K562 (cell line): ENCODE measurements around the gene CRKL. TPM values are rescaled to one million over a fixed set of nuclear protein-coding genes. Genes with fewer than 3 reads are reported as not detected.

ENCODE experiments used
- CREBBP ChIP-seq: IDR thresholded peaks from one replicate; pipeline ENCODE4 v1.6.1; 2012; ENCODE audit warnings: low read depth, mild to moderate bottlenecking, control low read depth, inconsistent platforms, low read length
- CTBP1 ChIP-seq: fragments of 450-650 bp; IDR thresholded peaks from 2 replicates; pipeline ENCODE4 v1.6.1; 2016; ENCODE audit warnings: borderline replicate concordance
- EGR1 ChIP-seq: fragments of 450-650 bp; conservative IDR thresholded peaks from 2 replicates; pipeline ENCODE4 v1.6.1; 2017; ENCODE audit warnings: mild to moderate bottlenecking
- EWSR1 ChIP-seq: fragments of 450-650 bp; IDR thresholded peaks from 2 replicates; pipeline ENCODE4 v1.6.1; 2018; ENCODE audit warnings: borderline replicate concordance, mild to moderate bottlenecking, low read depth, moderate library complexity; ENCODE audit not compliant: partially characterized antibody
- GATAD2A ChIP-seq: fragments of 450-650 bp; IDR thresholded peaks from 2 replicates; pipeline ENCODE4 v1.6.1; 2017
- GTF2F1 ChIP-seq: IDR thresholded peaks from 2 replicates; pipeline ENCODE4 v1.6.1; 2011; ENCODE audit warnings: low read depth, low read length, improper control_type of control experiment
- KAT7 ChIP-seq: sonication (generic); formaldehyde crosslinking; IDR thresholded peaks from 2 replicates; pipeline ENCODE4 v1.8.0; 2022; ENCODE audit warnings: missing genetic modification reagents, mild to moderate bottlenecking, borderline replicate concordance
- OTX1 ChIP-seq: fragments of 450-650 bp; formaldehyde crosslinking; IDR thresholded peaks from 2 replicates; pipeline ENCODE4 v1.4.0; 2022; ENCODE audit warnings: mild to moderate bottlenecking
- PHB2 ChIP-seq: fragments of 450-650 bp; IDR thresholded peaks from 2 replicates; pipeline ENCODE4 v1.6.1; 2017; ENCODE audit warnings: low read depth
- POLR3A ChIP-seq: IDR thresholded peaks from 2 replicates; pipeline ENCODE4 v1.6.1; 2011; ENCODE audit warnings: borderline replicate concordance, mild to moderate bottlenecking, moderate library complexity; ENCODE audit not compliant: insufficient read length, insufficient read depth; ENCODE audit errors: extremely low read depth
- RCOR1 ChIP-seq, 2 experiments: IDR thresholded peaks; 2 replicates each; pipeline ENCODE4 v1.6.1; 2012; ENCODE audit warnings: low read depth in 2 of 2, low read length in 2 of 2, borderline replicate concordance in 1 of 2, improper control_type of control experiment in 1 of 2
- SOX6 ChIP-seq: fragments of 450-650 bp; IDR thresholded peaks from 2 replicates; pipeline ENCODE4 v1.6.1; 2014; ENCODE audit warnings: mild to moderate bottlenecking
- TAF7 ChIP-seq: fragments of 450-650 bp; IDR thresholded peaks from 2 replicates; pipeline ENCODE4 v1.6.1; 2016; ENCODE audit warnings: missing genetic modification characterization, missing compliant biosample characterization
- TBL1XR1 ChIP-seq, 2 experiments: IDR thresholded peaks; 2 replicates each; pipeline ENCODE4 v1.6.1; 2012; ENCODE audit warnings: improper control_type of control experiment in 2 of 2, low read length in 2 of 2, mild to moderate bottlenecking in 1 of 2
- TCFL5 ChIP-seq: fragments of 250-450 bp; sonication (Bioruptor Pico); conservative IDR thresholded peaks from 2 replicates; pipeline ENCODE4 v1.6.1; 2021; ENCODE audit warnings: mild to moderate bottlenecking, moderate library complexity, matching md5 sums
- TGIF2 ChIP-seq: sonication (generic); formaldehyde crosslinking; IDR thresholded peaks from 2 replicates; pipeline ENCODE4 v1.8.1; 2022; ENCODE audit warnings: mild to moderate bottlenecking, missing genetic modification reagents, moderate library complexity
- YBX1 ChIP-seq: fragments of 450-650 bp; IDR thresholded peaks from 2 replicates; pipeline ENCODE4 v1.7.1; 2016; ENCODE audit warnings: mild to moderate bottlenecking
- ZBTB5 ChIP-seq: fragments of 450-650 bp; IDR thresholded peaks from 2 replicates; pipeline ENCODE4 v1.6.1; 2017; ENCODE audit warnings: antibody characterized with exemption
- ZNF212 ChIP-seq: fragments of 450-650 bp; formaldehyde crosslinking; IDR thresholded peaks from 2 replicates; pipeline ENCODE4 v1.4.0; 2020; ENCODE audit warnings: mild to moderate bottlenecking
- ZNF445 ChIP-seq: fragments of 250-450 bp; sonication (Bioruptor Pico); IDR thresholded peaks from 2 replicates; pipeline ENCODE4 v1.4.0; 2020; ENCODE audit warnings: low read depth, mild to moderate bottlenecking, moderate library complexity
- ZNF449 ChIP-seq: fragments of 250-450 bp; sonication (Bioruptor Pico); IDR thresholded peaks from 2 replicates; pipeline ENCODE4 v1.8.0; 2022; ENCODE audit warnings: moderate library complexity, mild to moderate bottlenecking, inconsistent platforms
- polyA plus RNA-seq, 8 experiments: library from polyadenylated mRNA; depleted of rRNA in 4 of 8; stranded (reverse) in 5 of 8; unstranded in 3 of 8; fragments of >200 nt; fragmentation: Nextera tagmentation in 2 of 8; fragmentation: Illumina TruSeq in 1 of 8; extraction: Ambion mirVana in 2 of 8; extraction: Trizol in 1 of 8; gene quantifications; 2 replicates each; pipeline versions ENCODE4 v1.2.1 to v1.2.3, GENCODE V29; 2011 to 2014; ENCODE audit warnings: inconsistent platforms in 1 of 8, missing spikeins in 1 of 8
- total RNA-seq, 7 experiments: library from RNA; depleted of rRNA in 6 of 7; stranded (reverse); fragments of >200 nt in 6 of 7; fragmentation: Illumina TruSeq in 2 of 7; extraction: Trizol in 2 of 7; gene quantifications; 2 replicates each; pipeline versions ENCODE4 v1.2.1 to v1.2.3, GENCODE V29; 2011 to 2021; ENCODE audit warnings: low replicate concordance in 1 of 7
- TF ChIP-seq, protein P1 (sequence below): fragments of 450-650 bp; IDR thresholded peaks from 2 replicates; pipeline ENCODE4 v1.6.1; 2016; ENCODE audit warnings: antibody characterized with exemption
- TF ChIP-seq, protein P2 (sequence below): sonication (generic); formaldehyde crosslinking; IDR thresholded peaks from 2 replicates; pipeline ENCODE4 v1.8.0; 2022; ENCODE audit warnings: mild to moderate bottlenecking, missing genetic modification reagents

The CRKL gene
- total and polyA plus RNA-seq, 9 of the 15 experiments (the other 6 are each of a cell fraction or from before 2014, with no cell fraction given) = 100 to 263 (median 124) TPM

- TF ChIP-seq, protein P1, sequence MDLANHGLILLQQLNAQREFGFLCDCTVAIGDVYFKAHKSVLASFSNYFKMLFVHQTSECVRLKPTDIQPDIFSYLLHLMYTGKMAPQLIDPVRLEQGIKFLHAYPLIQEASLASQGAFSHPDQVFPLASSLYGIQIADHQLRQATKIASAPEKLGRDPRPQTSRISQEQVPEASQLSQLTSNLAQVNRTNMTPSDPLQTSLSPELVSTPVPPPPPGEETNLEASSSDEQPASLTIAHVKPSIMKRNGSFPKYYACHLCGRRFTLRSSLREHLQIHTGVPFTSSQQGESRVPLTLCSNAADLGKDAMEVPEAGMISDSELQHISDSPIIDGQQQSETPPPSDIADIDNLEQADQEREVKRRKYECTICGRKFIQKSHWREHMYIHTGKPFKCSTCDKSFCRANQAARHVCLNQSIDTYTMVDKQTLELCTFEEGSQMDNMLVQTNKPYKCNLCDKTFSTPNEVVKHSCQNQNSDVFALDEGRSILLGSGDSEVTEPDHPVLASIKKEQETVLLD = no peak
- no peak for TF ChIP-seq ZBTB5
- TF ChIP-seq OTX1 (CRISPR knock-in tag) = no peak
- TF ChIP-seq GTF2F1 = no peak
- TF ChIP-seq SOX6 = no peak
- TF ChIP-seq TBL1XR1 (IDR thresholded peaks at IDR 0.05; ENCODE audit: low read length in 2 of 2) = no peak
- TF ChIP-seq KAT7 = peak; percentile 65; the same call in 1 of the 2 replicates
- TF ChIP-seq ZNF212 = no peak
- TF ChIP-seq, protein P2, sequence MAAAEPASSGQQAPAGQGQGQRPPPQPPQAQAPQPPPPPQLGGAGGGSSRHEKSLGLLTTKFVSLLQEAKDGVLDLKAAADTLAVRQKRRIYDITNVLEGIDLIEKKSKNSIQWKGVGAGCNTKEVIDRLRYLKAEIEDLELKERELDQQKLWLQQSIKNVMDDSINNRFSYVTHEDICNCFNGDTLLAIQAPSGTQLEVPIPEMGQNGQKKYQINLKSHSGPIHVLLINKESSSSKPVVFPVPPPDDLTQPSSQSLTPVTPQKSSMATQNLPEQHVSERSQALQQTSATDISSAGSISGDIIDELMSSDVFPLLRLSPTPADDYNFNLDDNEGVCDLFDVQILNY (CRISPR knock-in tag) = no peak
- TF ChIP-seq POLR3A = no peak
- no peak for TF ChIP-seq TAF7 (tag)
- TF ChIP-seq EWSR1 = no peak
- no peak for TF ChIP-seq EGR1
- TF ChIP-seq CTBP1 = no peak
- TF ChIP-seq ZNF449 = no peak
- no peak for TF ChIP-seq CREBBP
- no peak; the same call in 1 of the 2 replicates for TF ChIP-seq TGIF2 (CRISPR knock-in tag)
- no peak; the same call in 1 of the 2 replicates for TF ChIP-seq PHB2
- 0 out of 2 replicates have a peak, but pooled peaks have one; percentile 71 for TF ChIP-seq YBX1
- TF ChIP-seq GATAD2A = no peak
- TF ChIP-seq ZNF445 = no peak
- TF ChIP-seq RCOR1 (IDR thresholded peaks at IDR 0.05; ENCODE audit: borderline replicate concordance in 1 of 2, low read depth in 2 of 2, low read length in 2 of 2) = no peak
- no peak for TF ChIP-seq TCFL5 (CRISPR knock-in tag)
Measured at GRCh38 chr22:20943104-20943933, 26.1 kb downstream of the CRKL start (continued).
